GM19239 (cell line): ENCODE results near the gene MINDY4B.

Experiments
- DNase-seq: peaks from one replicate; pipeline ENCODE4 v3.0.0; 2011; ENCODE audit warnings: low spot score; ENCODE audit not compliant: insufficient read length
- FAIRE-seq: peaks from 2 replicates; lab custom pipeline; 2011; peaks lifted over from hg19 to GRCh38; lab: Jason Lieb, UNC

MINDY4B gene

GRCh38 chr3:150905339-150905738, at the start of gene MINDY4B:
MINDY4B (minus strand) TSS chr3:150905439; CDS start chr3:150905439, 0 bp downstream.
- FAIRE-seq: no peak
- DNase-seq: no peak

- DNase-seq: no peak
- FAIRE-seq: no peak
These were observed 46.7 kb upstream of the MINDY4B start for GRCh38 chr3:150951923-150952322.

GRCh38 chr3:150945226-150946032, 40.2 kb upstream of the MINDY4B start:
- FAIRE-seq: no peak
- DNase-seq: no peak

GRCh38 chr3:150942221-150942620, 37.0 kb upstream of the MINDY4B start:
- DNase-seq: no peak
- no peak for FAIRE-seq

- DNase-seq (no peak), FAIRE-seq (peak; percentile 85)
These were observed 31.5 kb upstream of the MINDY4B start for GRCh38 chr3:150936693-150937092.

GRCh38 chr3:150933473-150933995, 28.3 kb upstream of the MINDY4B start:
- DNase-seq (no peak), FAIRE-seq (no peak)

- DNase-seq: no peak
- FAIRE-seq: no peak
These were observed 26.5 kb upstream of the MINDY4B start for GRCh38 chr3:150931745-150932144.

- FAIRE-seq (no peak), DNase-seq (no peak)
These were observed 25.6 kb upstream of the MINDY4B start for GRCh38 chr3:150930839-150931238.

- FAIRE-seq (no peak), DNase-seq (no peak)
These were observed 23.0 kb upstream of the MINDY4B start for GRCh38 chr3:150928234-150928633.

GRCh38 chr3:150926328-150926727, 21.1 kb upstream of the MINDY4B start:
- DNase-seq (no peak), FAIRE-seq (peak; percentile 26)

GRCh38 chr3:150925751-150926201, 20.5 kb upstream of the MINDY4B start:
- peak; percentile 21 for DNase-seq
- peak; percentile 86 for FAIRE-seq

GRCh38 chr3:150922611-150923010, 17.4 kb upstream of the MINDY4B start:
- FAIRE-seq (no peak), DNase-seq (no peak)

GRCh38 chr3:150921209-150921608, 16.0 kb upstream of the MINDY4B start:
- DNase-seq: no peak
- no peak for FAIRE-seq

- FAIRE-seq (no peak), DNase-seq (no peak)
These were observed 15.0 kb upstream of the MINDY4B start for GRCh38 chr3:150920236-150920635.

- FAIRE-seq: no peak
These were observed 12.7 kb upstream of the MINDY4B start for GRCh38 chr3:150917951-150918350.

GRCh38 chr3:150913133-150913922, 8.1 kb upstream of the MINDY4B start:
- peak; percentile 18 for FAIRE-seq
- DNase-seq: no peak

More at GRCh38 chr3:150917951-150918350, 12.7 kb upstream of the MINDY4B start:
- DNase-seq: no peak

- no peak for DNase-seq
- FAIRE-seq: peak; percentile 52
These were observed 7.3 kb upstream of the MINDY4B start for GRCh38 chr3:150912501-150912900.

GRCh38 chr3:150911771-150912170, 6.5 kb upstream of the MINDY4B start:
- FAIRE-seq (no peak), DNase-seq (no peak)

GRCh38 chr3:150906461-150906860, 1.2 kb upstream of the MINDY4B start:
- FAIRE-seq (no peak), DNase-seq (no peak)

- FAIRE-seq: no peak
These were observed 507 bp upstream of the MINDY4B start for GRCh38 chr3:150905746-150906145.

GRCh38 chr3:150902988-150903387, 2.3 kb downstream of the MINDY4B start:
- no peak for FAIRE-seq
- DNase-seq: no peak

More at GRCh38 chr3:150905746-150906145, 507 bp upstream of the MINDY4B start:
- no peak for DNase-seq
